Spinal cord (tissue), 10 donors: ENCODE measurements around the gene MGAT4B. TPM values are rescaled to one million over a fixed set of nuclear protein-coding genes. Genes with fewer than 3 reads are reported as not detected.

Experiments
- DNase-seq, 6 donors: peaks; one replicate each; pipeline versions ENCODE4 v3.0.0 to v3.0.0-alpha.2; 2013 to 2015; ENCODE audit warnings: low spot score in 6 of 6, low read depth in 4 of 6
- H3K27ac ChIP-seq: one replicate; pipeline ENCODE4 v1.5.1; 2013; ENCODE audit warnings: low read depth, low read length, control low read depth
- H3K27me3 ChIP-seq: one replicate; pipeline ENCODE4 v1.6.1; 2013; ENCODE audit warnings: low read length; ENCODE audit not compliant: control insufficient read depth, insufficient read depth
- H3K36me3 ChIP-seq: one replicate; pipeline ENCODE4 v1.6.1; 2013; ENCODE audit warnings: low read length; ENCODE audit not compliant: control insufficient read depth, insufficient read depth
- H3K4me1 ChIP-seq: one replicate; pipeline ENCODE4 v1.6.1; 2013; ENCODE audit warnings: low read length; ENCODE audit not compliant: control insufficient read depth, insufficient read depth
- H3K4me3 ChIP-seq: one replicate; pipeline ENCODE4 v1.5.1; 2013; ENCODE audit warnings: low read depth, low read length, control low read depth
- H3K9me3 ChIP-seq: one replicate; pipeline ENCODE4 v1.6.1; 2013; ENCODE audit warnings: low read length; ENCODE audit not compliant: control insufficient read depth, insufficient read depth
- WGBS: methylation state at CpG from one replicate; pipeline ENCODE4 v1.1.5; 2013; ENCODE audit warnings: missing lambda C conversion rate; ENCODE audit not compliant: insufficient coverage; 5-methylcytosine and 5-hydroxymethylcytosine counted together
- polyA plus RNA-seq, 2 donors: library from polyadenylated mRNA; unstranded; fragments of 120-200 nt; gene quantifications; one replicate each; pipeline ENCODE4 v1.2.1, GENCODE V29; 2013; ENCODE audit not compliant: insufficient read length in 2 of 2
- total RNA-seq, 2 donors: library from RNA; depleted of rRNA in 1 of 2; stranded (reverse); fragments of 120-200 nt in 1 of 2; fragments of >200 nt in 1 of 2; gene quantifications; one replicate each; pipeline versions ENCODE4 v1.2.3 to v1.2.4, GENCODE V29; 2013 to 2014
- donor health status: healthy.

Gene MGAT4B
- total and polyA plus RNA-seq, 4 donors, result 69.4 to 211 (median 131) TPM

DNA sequence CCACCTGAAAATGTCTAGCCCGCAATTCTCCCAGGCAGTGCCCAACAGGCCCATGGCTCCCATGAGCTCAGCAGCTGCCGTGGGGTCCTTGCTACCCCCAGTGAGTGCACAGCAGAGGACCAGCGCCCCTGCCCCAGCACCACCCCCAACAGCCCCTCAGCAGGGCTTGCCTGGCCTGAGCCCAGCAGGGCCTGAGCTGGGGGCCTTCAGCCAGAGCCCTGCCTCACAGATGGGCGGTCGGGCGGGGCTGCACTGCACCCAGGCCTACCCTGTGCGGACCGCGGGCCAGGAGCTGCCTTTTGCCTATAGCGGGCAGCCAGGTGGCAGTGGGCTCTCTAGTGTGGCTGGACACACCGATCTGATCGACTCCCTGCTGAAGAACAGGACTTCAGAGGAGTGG lies 32.2 kb downstream of the MGAT4B start:
- Histone ChIP-seq H3K4me1 (peaks cover 3% of the 10 kb centered on the region), H3K4me3 (no peak overlapping the region), H3K36me3 (peaks cover 85% of the 10 kb centered on the region), H3K27me3 (no peaks in the 10 kb centered on the region), H3K9me3 (no peaks in the 10 kb centered on the region), H3K27ac (no peak overlapping the region)
- WGBS, result 93% methylated on average over 11 of the region's 12 CpGs
- DNase-seq, result no peak

DNA sequence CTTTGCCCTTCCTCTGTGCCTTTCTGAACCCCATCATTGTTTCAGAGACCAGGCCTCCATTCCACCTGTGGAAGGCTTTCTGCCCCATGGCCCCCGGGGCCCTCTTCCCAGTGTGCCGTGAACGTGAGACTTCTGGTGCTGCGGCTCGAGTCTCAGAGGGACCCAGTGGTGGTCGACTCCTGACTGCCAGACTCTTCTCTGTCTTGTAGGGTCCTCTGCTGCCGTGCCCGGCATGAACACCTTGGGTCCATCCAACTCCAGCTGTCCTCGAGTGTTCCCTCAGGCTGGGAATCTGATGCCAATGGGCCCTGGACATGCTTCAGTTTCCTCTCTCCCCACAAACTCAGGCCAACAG lies 33.0 kb downstream of the MGAT4B start:
- H3K36me3 ChIP-seq, result peaks cover 83% of the 10 kb centered on the region
- H3K27me3 ChIP-seq, result no peaks in the 10 kb centered on the region
- peaks cover 3% of the 10 kb centered on the region for H3K4me1 ChIP-seq
- 98% methylated on average over 9 of the region's 9 CpGs for WGBS
- no peak overlapping the region for H3K4me3 ChIP-seq
- H3K27ac ChIP-seq, result no peak overlapping the region
- no peaks in the 10 kb centered on the region for H3K9me3 ChIP-seq
- no peak for DNase-seq

DNA sequence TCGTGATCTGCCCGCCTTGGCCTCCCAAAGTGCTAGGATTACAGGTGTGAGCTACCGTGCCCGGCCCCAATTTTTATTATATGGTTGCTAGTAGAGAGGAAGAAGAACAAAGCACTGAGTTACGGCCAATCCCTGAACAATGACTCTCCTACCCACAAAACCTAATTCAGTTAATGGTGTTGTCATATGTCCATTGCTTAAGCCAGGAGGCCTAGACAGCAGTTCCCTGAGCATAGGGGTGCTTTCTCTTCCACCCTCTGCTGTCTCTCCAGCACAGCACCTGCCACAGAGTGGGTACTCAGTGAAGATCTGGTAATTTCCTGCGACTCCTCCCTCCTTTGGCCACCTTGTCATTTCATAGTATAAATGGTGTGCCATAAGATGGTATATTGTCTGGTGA lies 34.3 kb downstream of the MGAT4B start:
- H3K4me1 ChIP-seq, result no peaks in the 10 kb centered on the region
- H3K9me3 ChIP-seq, result no peaks in the 10 kb centered on the region
- WGBS, result 100% methylated on average over 2 of the region's 6 CpGs
- H3K27ac ChIP-seq, result no peak overlapping the region
- no peak for DNase-seq
- H3K36me3 ChIP-seq, result peaks cover 78% of the 10 kb centered on the region
- no peaks in the 10 kb centered on the region for H3K27me3 ChIP-seq
- H3K4me3 ChIP-seq, result no peak overlapping the region

DNA sequence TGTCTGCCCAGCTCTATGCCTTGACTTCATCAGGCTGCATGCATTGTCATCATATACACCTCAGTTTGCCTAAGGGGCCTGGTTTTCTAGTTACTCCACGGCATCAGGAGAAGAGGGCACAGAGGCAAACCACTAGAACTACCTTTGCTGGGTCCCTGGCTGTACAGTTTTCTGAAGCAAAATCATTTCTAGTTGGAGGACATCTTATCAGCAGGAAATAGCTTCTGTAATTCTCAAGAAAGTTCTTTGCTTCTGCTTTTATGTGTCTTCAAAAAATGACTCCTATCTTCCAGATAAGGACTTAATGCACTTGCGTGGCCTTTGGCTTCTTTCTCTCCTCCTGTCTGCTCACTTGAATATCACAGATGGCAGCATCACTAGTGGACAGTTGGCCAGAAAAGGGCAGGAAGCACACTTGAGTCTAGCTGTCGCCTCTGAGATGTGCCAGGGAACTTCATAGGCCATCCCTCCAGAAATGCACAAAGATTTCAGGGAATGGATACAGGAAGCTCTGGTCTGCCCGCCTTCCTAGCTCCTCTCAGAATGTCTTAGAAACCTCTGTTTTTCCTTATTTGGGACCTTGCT lies 35.3 kb downstream of the MGAT4B start:
- Histone ChIP-seq H3K27me3 (no peaks in the 10 kb centered on the region), H3K27ac (no peak overlapping the region), H3K36me3 (peaks cover 75% of the 10 kb centered on the region), H3K9me3 (no peaks in the 10 kb centered on the region), H3K4me1 (no peaks in the 10 kb centered on the region), H3K4me3 (no peak overlapping the region)
- WGBS, result 97% methylated on average over 4 of the region's 4 CpGs
- no peak for DNase-seq

DNA sequence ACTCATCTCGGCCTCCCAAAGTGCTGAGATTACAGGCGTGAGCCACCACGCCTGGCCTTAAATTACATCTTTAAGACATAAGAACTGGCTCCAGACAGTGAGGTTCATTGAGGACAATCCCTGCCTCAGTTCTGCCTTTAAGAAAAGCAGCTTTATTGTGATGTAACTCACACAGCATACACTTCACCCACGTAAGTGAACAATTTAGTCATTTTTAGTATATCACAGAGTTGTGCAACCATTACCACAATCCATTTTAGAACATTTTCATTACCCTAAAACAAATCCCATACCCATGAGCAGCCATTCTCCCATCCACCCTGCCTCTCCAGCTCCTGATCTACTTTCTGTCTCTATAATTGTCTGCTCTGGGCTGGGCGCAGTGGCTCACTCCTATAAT lies 36.9 kb downstream of the MGAT4B start:
- H3K27me3 ChIP-seq, result no peaks in the 10 kb centered on the region
- 100% methylated on average over 4 of the region's 5 CpGs for WGBS
- no peak overlapping the region for H3K27ac ChIP-seq
- no peak for DNase-seq
- H3K4me1 ChIP-seq, result no peaks in the 10 kb centered on the region
- H3K9me3 ChIP-seq, result no peaks in the 10 kb centered on the region
- H3K4me3 ChIP-seq, result no peak overlapping the region
- peaks cover 79% of the 10 kb centered on the region for H3K36me3 ChIP-seq

DNA sequence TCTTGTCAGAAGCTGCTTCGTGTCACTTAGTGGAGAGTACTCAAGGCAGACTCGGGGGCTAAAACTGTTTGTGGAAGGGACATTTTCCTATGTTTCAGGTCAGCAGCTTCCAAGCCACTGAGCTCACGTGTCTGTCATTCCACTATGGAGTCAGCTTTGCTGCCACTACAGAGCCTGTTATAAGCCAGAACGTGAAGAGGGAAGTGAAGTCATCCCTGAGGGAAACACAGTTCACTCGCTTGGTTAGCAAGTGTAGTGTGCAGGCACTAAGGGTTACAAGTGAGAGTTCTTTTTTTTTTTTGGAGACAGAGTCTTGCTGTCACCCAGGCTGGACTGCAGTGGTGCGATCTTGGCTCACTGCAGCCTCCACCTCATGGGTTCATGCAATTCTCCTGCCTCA lies 37.4 kb downstream of the MGAT4B start:
- Histone ChIP-seq H3K36me3 (peaks cover 74% of the 10 kb centered on the region), H3K4me1 (no peaks in the 10 kb centered on the region), H3K4me3 (no peak overlapping the region), H3K9me3 (no peaks in the 10 kb centered on the region), H3K27ac (no peak overlapping the region), H3K27me3 (no peaks in the 10 kb centered on the region)
- WGBS, result 88% methylated on average over 6 of the region's 6 CpGs
- no peak for DNase-seq

DNA sequence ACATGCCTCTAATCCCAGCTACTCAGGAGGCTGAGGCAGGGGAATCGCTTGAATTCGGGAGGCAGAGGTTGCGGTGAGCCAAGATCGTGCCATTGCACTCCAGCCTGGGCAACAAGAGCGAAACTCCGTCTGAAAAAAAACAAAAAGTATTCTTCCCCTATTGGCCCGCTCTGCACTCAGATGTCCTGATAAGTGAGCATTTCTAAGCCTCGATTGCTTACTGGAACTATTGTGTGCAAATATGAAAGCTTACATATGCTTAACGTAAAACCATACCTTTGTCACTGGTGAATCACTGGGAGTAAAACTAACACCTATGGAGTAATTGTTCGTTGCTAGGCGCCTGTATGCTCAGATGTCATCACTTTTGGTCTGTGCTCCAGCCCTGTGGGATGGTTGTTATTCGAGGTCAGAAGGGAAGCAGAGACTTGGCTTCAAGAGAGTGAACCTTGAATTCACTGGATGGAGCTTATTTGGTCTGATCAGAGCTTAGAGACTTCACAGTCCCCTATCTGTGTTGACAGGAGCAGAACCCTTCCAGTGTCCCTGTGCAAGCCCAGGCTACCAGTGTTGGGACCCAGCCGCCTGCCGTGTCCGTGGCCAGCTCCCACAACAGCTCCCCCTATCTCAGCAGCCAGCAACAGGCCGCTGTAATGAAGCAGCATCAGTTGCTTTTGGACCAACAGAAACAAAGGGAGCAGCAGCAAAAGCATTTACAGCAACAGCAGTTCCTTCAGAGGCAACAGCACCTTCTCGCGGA lies 38.2 kb downstream of the MGAT4B start:
- no peak overlapping the region for H3K27ac ChIP-seq
- H3K9me3 ChIP-seq, result no peaks in the 10 kb centered on the region
- peaks cover 67% of the 10 kb centered on the region for H3K36me3 ChIP-seq
- H3K27me3 ChIP-seq, result no peaks in the 10 kb centered on the region
- H3K4me1 ChIP-seq, result peaks cover 3% of the 10 kb centered on the region
- 89% methylated on average over 12 of the region's 18 CpGs for WGBS
- DNase-seq, result no peak
- no peak overlapping the region for H3K4me3 ChIP-seq

DNA sequence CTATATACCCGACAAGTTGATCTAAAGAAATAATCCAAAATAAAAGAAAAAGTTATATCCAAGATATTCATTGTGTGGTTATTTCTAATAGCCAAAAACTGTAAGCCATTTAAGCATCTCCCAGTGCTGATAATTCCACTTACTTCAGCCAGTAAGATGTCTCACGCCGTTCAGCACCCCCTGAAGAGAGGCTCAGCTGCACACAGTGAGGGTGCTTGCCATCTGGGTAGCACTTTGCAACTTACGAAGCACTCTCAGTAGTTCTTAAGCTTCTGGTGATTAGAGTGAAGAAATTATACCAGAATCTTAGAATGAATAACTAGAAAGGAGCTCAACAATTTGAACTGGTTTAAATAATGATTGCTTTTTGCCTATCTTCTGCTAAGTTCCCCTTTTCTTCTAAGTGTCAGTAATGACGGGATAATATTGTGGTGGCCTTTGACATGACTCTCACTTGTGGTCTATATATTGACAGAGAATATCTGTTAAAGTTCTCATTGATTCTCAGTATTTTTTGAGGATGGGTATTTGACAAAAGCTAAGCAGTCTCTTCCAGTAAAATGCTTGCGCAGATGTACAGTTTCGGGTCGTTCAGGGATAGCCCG lies 39.1 kb downstream of the MGAT4B start:
- H3K36me3 ChIP-seq, result peaks cover 57% of the 10 kb centered on the region

DNA sequence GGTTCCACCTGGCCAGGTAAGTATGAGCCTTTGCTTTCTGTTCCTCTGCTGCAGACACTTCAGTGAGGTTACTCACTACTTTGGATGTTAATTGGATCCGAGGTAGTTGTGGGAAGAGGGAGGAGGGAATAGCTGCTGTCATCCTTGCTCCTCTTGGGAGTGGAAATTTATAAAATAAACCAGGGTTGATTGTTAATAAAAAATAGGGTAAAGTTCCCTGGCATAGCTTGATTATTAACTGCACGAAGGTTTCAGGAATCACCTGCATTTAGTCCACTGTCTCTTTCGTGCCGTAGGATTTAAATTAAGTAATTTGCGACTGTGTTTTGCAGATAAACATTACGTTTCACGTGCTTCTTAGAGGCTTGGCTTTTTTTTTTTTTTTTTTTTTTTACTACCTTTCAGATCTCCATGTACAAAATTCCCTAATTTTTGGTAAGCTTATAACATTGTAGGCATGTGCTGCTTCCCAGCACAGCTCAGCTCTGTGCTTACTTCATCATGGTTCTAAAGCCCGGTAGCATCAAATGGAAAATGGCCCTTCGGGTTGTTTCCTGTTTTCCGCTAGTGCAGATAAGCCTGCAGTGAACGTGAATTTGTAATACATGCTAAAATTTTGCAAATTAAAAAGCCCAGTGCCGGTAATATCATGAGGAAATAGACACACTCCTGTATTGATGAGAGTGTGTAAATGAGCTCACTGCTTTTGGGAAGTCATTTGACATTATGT lies 39.8 kb downstream of the MGAT4B start:
- 72% methylated on average over 6 of the region's 12 CpGs for WGBS
- Histone ChIP-seq H3K4me1 (peaks cover 8% of the 10 kb centered on the region), H3K27me3 (no peaks in the 10 kb centered on the region), H3K9me3 (no peaks in the 10 kb centered on the region), H3K27ac (no peak overlapping the region), H3K36me3 (peaks cover 50% of the 10 kb centered on the region), H3K4me3 (no peak overlapping the region)
- DNase-seq, result no peak

More for the DNA sequence above, 39.1 kb downstream of the MGAT4B start:
- no peaks in the 10 kb centered on the region for H3K9me3 ChIP-seq
- no peak overlapping the region for H3K4me3 ChIP-seq
- DNase-seq, result peak in 1 of 6 donors; percentile 21
- WGBS, result 100% methylated on average over 4 of the region's 9 CpGs
- H3K27ac ChIP-seq, result no peak overlapping the region
- no peaks in the 10 kb centered on the region for H3K27me3 ChIP-seq
- peaks cover 5% of the 10 kb centered on the region for H3K4me1 ChIP-seq
